IMR-90 (cell line): Measurements from ENCODE around the gene SP2.

ENCODE experiments used
- CEBPB ChIP-seq: IDR thresholded peaks from 2 replicates; pipeline ENCODE4 v1.6.1; 2012; ENCODE audit warnings: low read depth, low read length, improper control_type of control experiment
- CHD1 ChIP-seq: IDR thresholded peaks from 2 replicates; pipeline ENCODE4 v1.6.1; 2012; ENCODE audit warnings: low read depth, low read length, improper control_type of control experiment
- CTCF ChIP-seq: conservative IDR thresholded peaks from 2 replicates; pipeline ENCODE4 v1.5.1; 2012; ENCODE audit warnings: mild to moderate bottlenecking, low read depth, low read length, improper control_type of control experiment
- ELK1 ChIP-seq: fragments of 150-350 bp; IDR thresholded peaks from 2 replicates; pipeline ENCODE4 v1.6.1; 2016; ENCODE audit warnings: low read depth, mild to moderate bottlenecking, low read length, moderate library complexity, borderline replicate concordance
- FOS ChIP-seq: fragments of 150-350 bp; IDR thresholded peaks from 2 replicates; pipeline ENCODE4 v1.6.1; 2016; ENCODE audit warnings: low read depth, low read length
- MAFK ChIP-seq: IDR thresholded peaks from 2 replicates; pipeline ENCODE4 v1.6.1; 2012; ENCODE audit warnings: low read depth, low read length, improper control_type of control experiment
- MAZ ChIP-seq: IDR thresholded peaks from 2 replicates; pipeline ENCODE4 v1.6.1; 2012; ENCODE audit warnings: low read depth, mild to moderate bottlenecking, low read length, improper control_type of control experiment, moderate library complexity, borderline replicate concordance
- MXI1 ChIP-seq: IDR thresholded peaks from 2 replicates; pipeline ENCODE4 v1.6.1; 2012; ENCODE audit warnings: low read depth, mild to moderate bottlenecking, low read length, moderate library complexity, borderline replicate concordance
- NFE2L2 ChIP-seq: fragments of 150-350 bp; IDR thresholded peaks from 2 replicates; pipeline ENCODE4 v1.6.1; 2016; ENCODE audit warnings: low read depth, mild to moderate bottlenecking, low read length
- POLR2A ChIP-seq: IDR thresholded peaks from 2 replicates; pipeline ENCODE4 v1.6.1; 2012; ENCODE audit warnings: mild to moderate bottlenecking, low read depth, low read length
- RAD21 ChIP-seq: IDR thresholded peaks from 2 replicates; pipeline ENCODE4 v1.6.1; 2012; ENCODE audit warnings: low read length, improper control_type of control experiment
- RFX5 ChIP-seq: IDR thresholded peaks from 2 replicates; pipeline ENCODE4 v1.8.0; 2012; ENCODE audit warnings: low read depth, mild to moderate bottlenecking, low read length, moderate library complexity
- SMC3 ChIP-seq: fragments of 150-350 bp; IDR thresholded peaks from 2 replicates; pipeline ENCODE4 v1.6.1; 2016; ENCODE audit warnings: low read depth, mild to moderate bottlenecking, antibody characterized with exemption, low read length, moderate library complexity
- USF2 ChIP-seq: fragments of 150-350 bp; IDR thresholded peaks from 2 replicates; pipeline ENCODE4 v1.6.1; 2017; ENCODE audit warnings: mild to moderate bottlenecking, antibody characterized with exemption, low read length, low read depth

GRCh38 chr17:47949197-47949759 is 53.2 kb downstream of the SP2 start:
- TF ChIP-seq USF2 (no peak), CTCF (peak; percentile 94), FOS (no peak), ELK1 (no peak), SMC3 (peak; percentile 77), POLR2A (peak; percentile 36; the same call in 1 of the 2 replicates), MXI1 (no peak), CEBPB (0 out of 2 replicates have a peak, but pooled peaks have one; percentile 28), MAFK (no peak), RAD21 (peak; percentile 86), CHD1 (no peak), RFX5 (no peak), NFE2L2 (no peak), MAZ (no peak)
